HG03520 (cell line): ENCODE data around the gene MRPL23.

ENCODE experiments used
- ATAC-seq: cut with Tn5 transposase; IDR thresholded peaks from one replicate; pipeline ENCODE4 v1.9.1; 2021; ENCODE audit warnings: mild to moderate bottlenecking, moderate library complexity; ENCODE audit not compliant: unreplicated experiment

The MRPL23 gene

GRCh38 chr11:1952806-1953482 lies 5.8 kb downstream of the MRPL23 start:
- no peak for ATAC-seq

GRCh38 chr11:1953489-1954266 lies 6.5 kb downstream of the MRPL23 start:
- no peak for ATAC-seq

- ATAC-seq, result no peak
Measured at GRCh38 chr11:1958367-1958766, 11.2 kb downstream of the MRPL23 start.

- no peak for ATAC-seq
Measured at GRCh38 chr11:1959786-1960185, 12.7 kb downstream of the MRPL23 start.

- ATAC-seq, result no peak
Measured at GRCh38 chr11:1963864-1964263, 16.7 kb downstream of the MRPL23 start.

- ATAC-seq, result no peak
Measured at GRCh38 chr11:1964348-1964747, 17.2 kb downstream of the MRPL23 start.

GRCh38 chr11:1964955-1965354 lies 17.8 kb downstream of the MRPL23 start:
- no peak for ATAC-seq

GRCh38 chr11:1966531-1966930 lies 19.4 kb downstream of the MRPL23 start:
- ATAC-seq, result no peak

GRCh38 chr11:1967641-1968225 lies 20.6 kb downstream of the MRPL23 start:
- no peak for ATAC-seq

- ATAC-seq, result no peak
Measured at GRCh38 chr11:1968454-1969002, 21.4 kb downstream of the MRPL23 start.

- no peak for ATAC-seq
Measured at GRCh38 chr11:1969035-1969434, 21.9 kb downstream of the MRPL23 start.

- no peak for ATAC-seq
Measured at GRCh38 chr11:1969776-1970175, 22.6 kb downstream of the MRPL23 start.

GRCh38 chr11:1970956-1971355 lies 23.8 kb downstream of the MRPL23 start:
- ATAC-seq, result no peak

GRCh38 chr11:1975185-1975584 lies 28.1 kb downstream of the MRPL23 start:
- no peak for ATAC-seq

- ATAC-seq, result no peak
Measured at GRCh38 chr11:1978720-1979473, 31.8 kb downstream of the MRPL23 start.

GRCh38 chr11:1979607-1980006 lies 32.5 kb downstream of the MRPL23 start:
- ATAC-seq, result no peak

- no peak for ATAC-seq
Measured at GRCh38 chr11:1982873-1983600, 35.9 kb downstream of the MRPL23 start.

GRCh38 chr11:1983601-1983961 lies 36.4 kb downstream of the MRPL23 start:
- no peak for ATAC-seq

- no peak for ATAC-seq
Measured at GRCh38 chr11:1987024-1987423, 39.9 kb downstream of the MRPL23 start.

- no peak for ATAC-seq
Measured at GRCh38 chr11:1988174-1988573, 41.0 kb downstream of the MRPL23 start.
